H9 (cell line): Measurements from ENCODE around the gene BLMH. TPM values are rescaled to one million over a fixed set of nuclear protein-coding genes. Genes with fewer than 3 reads are reported as not detected.

Experiments
- DNase-seq: peaks from one replicate; pipeline ENCODE4 v3.0.0-alpha.2; 2017
- H2AFZ ChIP-seq: one replicate; pipeline ENCODE4 v1.6.1; 2013; ENCODE audit warnings: mild to moderate bottlenecking, low read length, control low read depth, moderate library complexity
- H2AK5ac ChIP-seq: 2 replicates; pipeline ENCODE4 v1.6.1; 2013; ENCODE audit warnings: low read length, control low read depth, mixed read lengths; ENCODE audit not compliant: insufficient read length
- H2BK120ac ChIP-seq: one replicate; pipeline ENCODE4 v1.6.1; 2013; ENCODE audit warnings: low read depth, mild to moderate bottlenecking, low read length, control low read depth, inconsistent platforms; ENCODE audit not compliant: poor library complexity, severe bottlenecking
- H2BK12ac ChIP-seq: 2 replicates; pipeline ENCODE4 v1.6.1; 2013; ENCODE audit warnings: low read length, control low read depth, mixed read lengths, low read depth; ENCODE audit not compliant: insufficient read length
- H2BK15ac ChIP-seq: 2 replicates; pipeline ENCODE4 v1.6.1; 2013; ENCODE audit warnings: low read depth, low read length, control low read depth
- H2BK20ac ChIP-seq: one replicate; pipeline ENCODE4 v1.6.1; 2013; ENCODE audit warnings: low read depth, mild to moderate bottlenecking, low read length, control low read depth, inconsistent platforms; ENCODE audit not compliant: poor library complexity, severe bottlenecking
- H2BK5ac ChIP-seq: 2 replicates; pipeline ENCODE4 v1.6.1; 2013; ENCODE audit warnings: low read length, control low read depth, mixed read lengths; ENCODE audit not compliant: insufficient read length
- H3K14ac ChIP-seq: 2 replicates; pipeline ENCODE4 v1.6.1; 2013; ENCODE audit warnings: low read length, control low read depth; ENCODE audit not compliant: insufficient read depth
- H3K18ac ChIP-seq: 2 replicates; pipeline ENCODE4 v1.6.1; 2013; ENCODE audit warnings: low read depth, mild to moderate bottlenecking, mixed read lengths, low read length, control low read depth; ENCODE audit not compliant: insufficient read length
- H3K23ac ChIP-seq: 2 replicates; pipeline ENCODE4 v1.6.1; 2013; ENCODE audit warnings: low read length, control low read depth, mixed read lengths, low read depth; ENCODE audit not compliant: insufficient read length
- H3K23me2 ChIP-seq: 2 replicates; pipeline ENCODE4 v1.6.1; 2013; ENCODE audit warnings: low read depth, mild to moderate bottlenecking, mixed read lengths, low read length, control low read depth; ENCODE audit not compliant: insufficient read length, poor library complexity, severe bottlenecking
- H3K27ac ChIP-seq: 2 replicates; pipeline ENCODE4 v1.5.1; 2013; ENCODE audit warnings: low read length, control low read depth, mixed read lengths, low read depth; ENCODE audit not compliant: insufficient read length
- H3K27me3 ChIP-seq: 2 replicates; pipeline ENCODE4 v1.6.1; 2013; ENCODE audit warnings: low read length, control low read depth, inconsistent platforms; ENCODE audit not compliant: insufficient read depth
- H3K4ac ChIP-seq: 2 replicates; pipeline ENCODE4 v1.6.1; 2013; ENCODE audit warnings: low read depth, mild to moderate bottlenecking, control low read depth, inconsistent platforms, low read length, moderate library complexity
- H3K4me1 ChIP-seq: 2 replicates; pipeline ENCODE4 v1.6.1; 2013; ENCODE audit warnings: low read length, control low read depth, inconsistent platforms; ENCODE audit not compliant: insufficient read depth
- H3K4me2 ChIP-seq: 2 replicates; pipeline ENCODE4 v1.6.1; 2013; ENCODE audit warnings: low read length, control low read depth, mixed read lengths; ENCODE audit not compliant: insufficient read length, insufficient read depth
- H3K56ac ChIP-seq: 2 replicates; pipeline ENCODE4 v1.6.1; 2013; ENCODE audit warnings: low read depth, mild to moderate bottlenecking, mixed read lengths, low read length, control low read depth; ENCODE audit not compliant: insufficient read length
- H3K79me1 ChIP-seq: 2 replicates; pipeline ENCODE4 v1.6.1; 2013; ENCODE audit warnings: low read depth, mild to moderate bottlenecking, moderate library complexity, low read length, control low read depth, inconsistent platforms; ENCODE audit not compliant: insufficient read depth, poor library complexity, severe bottlenecking
- H3K79me2 ChIP-seq: 2 replicates; pipeline ENCODE4 v1.6.1; 2013; ENCODE audit warnings: low read length, control low read depth, inconsistent platforms; ENCODE audit not compliant: insufficient read depth
- H3K9ac ChIP-seq: 2 replicates; pipeline ENCODE4 v1.6.1; 2013; ENCODE audit warnings: low read length, control low read depth, mixed read lengths; ENCODE audit not compliant: insufficient read length; ENCODE audit errors: extremely low read depth
- H3K9me3 ChIP-seq: one replicate; pipeline ENCODE4 v1.6.1; 2013; ENCODE audit warnings: low read depth, low read length, inconsistent platforms; ENCODE audit not compliant: control insufficient read depth
- H3T11ph ChIP-seq: one replicate; pipeline ENCODE4 v1.6.1; 2013; ENCODE audit warnings: mild to moderate bottlenecking, low read length, control low read depth, inconsistent platforms
- H4K20me1 ChIP-seq: one replicate; pipeline ENCODE4 v1.6.1; 2013; ENCODE audit not compliant: control insufficient read depth, insufficient read length, insufficient read depth
- H4K5ac ChIP-seq: 2 replicates; pipeline ENCODE4 v1.6.1; 2013; ENCODE audit warnings: low read depth, mild to moderate bottlenecking, mixed read lengths, low read length, control low read depth; ENCODE audit not compliant: insufficient read length
- H4K8ac ChIP-seq: replicated peaks from 2 replicates; pipeline ENCODE4 v1.6.1; 2013; ENCODE audit warnings: low read length, control low read depth, mixed read lengths, low read depth; ENCODE audit not compliant: insufficient read length
- H4K91ac ChIP-seq: 2 replicates; pipeline ENCODE4 v1.6.1; 2013; ENCODE audit warnings: low read depth, mild to moderate bottlenecking, moderate library complexity, mixed read lengths, low read length, control low read depth; ENCODE audit not compliant: insufficient read length
- H3K27ac Mint-ChIP-seq, 3 experiments: 2 replicates in 2 of 3; 3 replicates in 1 of 3; pipeline ENCODE4 v1.8.0; 2020 to 2021; ENCODE audit warnings: mixed read lengths in 3 of 3, mild to moderate bottlenecking in 1 of 3, moderate library complexity in 1 of 3
- H3K27me3 Mint-ChIP-seq: 2 replicates; pipeline ENCODE4 v1.8.0; 2021; ENCODE audit warnings: low read depth, mild to moderate bottlenecking, moderate library complexity, mixed read lengths
- H3K36me3 Mint-ChIP-seq, 3 experiments: 2 replicates in 2 of 3; 3 replicates in 1 of 3; pipeline ENCODE4 v1.8.0; 2020 to 2021; ENCODE audit warnings: low read depth in 3 of 3, mixed read lengths in 3 of 3; ENCODE audit not compliant: insufficient read depth in 1 of 3
- H3K4me1 Mint-ChIP-seq, 2 experiments: 2 replicates each; pipeline ENCODE4 v1.8.0; 2020; ENCODE audit warnings: mixed read lengths in 2 of 2
- H3K4me3 Mint-ChIP-seq, 2 experiments: 2 replicates in 1 of 2; 3 replicates in 1 of 2; pipeline ENCODE4 v1.8.0; 2020 to 2021; ENCODE audit warnings: mild to moderate bottlenecking in 2 of 2, mixed read lengths in 2 of 2, moderate library complexity in 1 of 2
- H3K9me3 Mint-ChIP-seq, 2 experiments: 2 replicates in 1 of 2; 3 replicates in 1 of 2; pipeline ENCODE4 v1.8.0; 2020; ENCODE audit warnings: mild to moderate bottlenecking in 2 of 2, mixed read lengths in 2 of 2, moderate library complexity in 1 of 2
- WGBS: extraction: QIAGEN DNeasy Blood & Tissue Kit; methylation state at CpG from one replicate; pipeline ENCODE4 v1.1.7; 2013; ENCODE audit warnings: missing lambda C conversion rate, low lambda C conversion rate, mixed read lengths; ENCODE audit not compliant: insufficient read length; ENCODE audit errors: extremely low coverage; 5-methylcytosine and 5-hydroxymethylcytosine counted together
- total RNA-seq: library from RNA; stranded (reverse); gene quantifications from 2 replicates; pipeline ENCODE4 v1.2.1, GENCODE V29; 2021
- TF ChIP-seq, protein P1 (sequence below): fragments of 200-600 bp; sonication (generic); conservative IDR thresholded peaks from 3 replicates; pipeline ENCODE4 v1.8.0; 2021; ENCODE audit warnings: antibody characterized with exemption, mild to moderate bottlenecking

BLMH gene
- total RNA-seq, 1 experiment from 2014 or later = 74.7 TPM

DNA sequence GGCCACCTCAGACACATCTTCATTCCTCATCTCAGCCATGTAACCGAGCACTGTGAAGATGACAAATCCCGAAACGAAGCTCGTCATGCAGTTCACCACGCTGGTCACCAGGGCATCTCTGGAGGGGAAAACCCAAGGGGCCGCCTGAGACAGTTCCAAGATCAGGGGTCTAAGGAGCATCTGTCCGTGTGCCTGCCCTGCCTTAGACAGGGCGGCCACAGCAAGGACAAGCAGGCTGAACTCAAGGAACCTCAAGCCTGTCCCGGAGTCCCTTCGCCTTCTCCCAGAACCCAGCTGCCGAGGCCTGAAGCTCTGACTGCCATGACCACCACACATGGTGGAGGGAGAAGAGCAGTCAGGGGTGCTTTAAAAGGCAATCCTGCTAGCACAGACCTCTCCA, 79.0 kb downstream of the BLMH start:
- no peak overlapping the region; a peak in 1 of 7 replicates for H3K27ac Mint-ChIP-seq

More for the DNA sequence above, 79.0 kb downstream of the BLMH start:
- Histone ChIP-seq H4K20me1 (no peaks in the 10 kb centered on the region), H3K9me3 (no peaks in the 10 kb centered on the region), H4K8ac (no peak overlapping the region), H4K91ac (no peak overlapping the region), H2BK5ac (no peak overlapping the region), H3K27me3 (no peaks in the 10 kb centered on the region), H3K23me2 (no peaks in the 10 kb centered on the region), H3K14ac (no peak overlapping the region; the same call in 1 of the 2 replicates), H3K79me2 (no peaks in the 10 kb centered on the region), H4K5ac (no peak overlapping the region), H2AFZ (no peak overlapping the region), H2AK5ac (no peak overlapping the region), H2BK20ac (no peak overlapping the region), H3K4me2 (no peak overlapping the region), H3K4me1 (no peaks in the 10 kb centered on the region), H2BK120ac (no peak overlapping the region), H3K18ac (no peak overlapping the region), H3K27ac (no peak overlapping the region), H2BK15ac (no peak overlapping the region), H3K23ac (no peak overlapping the region), H3K9ac (no peak overlapping the region), H3T11ph (no peak overlapping the region), H2BK12ac (no peak overlapping the region), H3K56ac (no peak overlapping the region), H3K79me1 (no peaks in the 10 kb centered on the region), H3K4ac (no peak overlapping the region)
- TF ChIP-seq, protein P1, sequence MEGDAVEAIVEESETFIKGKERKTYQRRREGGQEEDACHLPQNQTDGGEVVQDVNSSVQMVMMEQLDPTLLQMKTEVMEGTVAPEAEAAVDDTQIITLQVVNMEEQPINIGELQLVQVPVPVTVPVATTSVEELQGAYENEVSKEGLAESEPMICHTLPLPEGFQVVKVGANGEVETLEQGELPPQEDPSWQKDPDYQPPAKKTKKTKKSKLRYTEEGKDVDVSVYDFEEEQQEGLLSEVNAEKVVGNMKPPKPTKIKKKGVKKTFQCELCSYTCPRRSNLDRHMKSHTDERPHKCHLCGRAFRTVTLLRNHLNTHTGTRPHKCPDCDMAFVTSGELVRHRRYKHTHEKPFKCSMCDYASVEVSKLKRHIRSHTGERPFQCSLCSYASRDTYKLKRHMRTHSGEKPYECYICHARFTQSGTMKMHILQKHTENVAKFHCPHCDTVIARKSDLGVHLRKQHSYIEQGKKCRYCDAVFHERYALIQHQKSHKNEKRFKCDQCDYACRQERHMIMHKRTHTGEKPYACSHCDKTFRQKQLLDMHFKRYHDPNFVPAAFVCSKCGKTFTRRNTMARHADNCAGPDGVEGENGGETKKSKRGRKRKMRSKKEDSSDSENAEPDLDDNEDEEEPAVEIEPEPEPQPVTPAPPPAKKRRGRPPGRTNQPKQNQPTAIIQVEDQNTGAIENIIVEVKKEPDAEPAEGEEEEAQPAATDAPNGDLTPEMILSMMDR = peak; percentile 31; the same call in 2 of the 3 replicates
- no CpG with 5 or more reads among the region's 11 CpGs for WGBS
- Mint-ChIP-seq H3K4me3 (no peak overlapping the region), H3K9me3 (peaks cover 0 to 3% of the 10 kb centered on the region in 2 experiments; a peak in 2 of 5 replicates), H3K27me3 (no peaks in the 10 kb centered on the region; the same call in none of the 2 replicates), H3K36me3 (no peaks in the 10 kb centered on the region; a peak in 1 of 7 replicates), H3K4me1 (peaks cover 0 to 5% of the 10 kb centered on the region in 2 experiments; a peak in 1 of 4 replicates)
- no peak for DNase-seq
